CD14-positive monocyte (primary cell): ENCODE measurements around the gene PLCXD3. TPM values are rescaled to one million over a fixed set of nuclear protein-coding genes. Genes with fewer than 3 reads are reported as not detected.

Experiments
- DNase-seq, 3 donors: peaks; one replicate each; pipeline ENCODE4 v3.0.0-alpha.2; 2011 to 2022
- H2AFZ ChIP-seq: 2 replicates; pipeline ENCODE4 v1.6.0; 2012; ENCODE audit warnings: mild to moderate bottlenecking, low read depth, low read length, inconsistent platforms; ENCODE audit not compliant: insufficient read depth, poor library complexity, severe bottlenecking
- H3K27ac ChIP-seq, 2 donors: 1 replicate in 1 of 2; 2 replicates in 1 of 2; pipeline ENCODE4 v1.5.1; 2012 to 2013; ENCODE audit warnings: low read length in 2 of 2, control low read depth in 1 of 2, inconsistent platforms in 1 of 2, low read depth in 1 of 2, mild to moderate bottlenecking in 1 of 2
- H3K27me3 ChIP-seq, 2 donors: one replicate each; pipeline versions ENCODE4 v1.6.0 to v1.6.1; 2011 to 2013; ENCODE audit warnings: low read length in 2 of 2; ENCODE audit not compliant: control insufficient read depth in 2 of 2, insufficient read depth in 2 of 2
- H3K36me3 ChIP-seq, 2 donors: replicated peaks in 1 of 2; 1 replicate in 1 of 2; 2 replicates in 1 of 2; pipeline versions ENCODE4 v1.5.1 to v1.6.1; 2012 to 2013; ENCODE audit warnings: low read length in 2 of 2, control low read depth in 1 of 2, inconsistent platforms in 1 of 2, mild to moderate bottlenecking in 1 of 2; ENCODE audit not compliant: insufficient read depth in 2 of 2, control insufficient read depth in 1 of 2
- H3K4me1 ChIP-seq, 2 donors: 1 replicate in 1 of 2; 2 replicates in 1 of 2; pipeline versions ENCODE4 v1.5.1 to v1.6.1; 2012 to 2013; ENCODE audit warnings: low read length in 2 of 2, control low read depth in 1 of 2, inconsistent platforms in 1 of 2, mild to moderate bottlenecking in 1 of 2, moderate library complexity in 1 of 2; ENCODE audit not compliant: insufficient read depth in 2 of 2, control insufficient read depth in 1 of 2
- H3K4me2 ChIP-seq: replicated peaks from 2 replicates; pipeline ENCODE3; 2012; ENCODE audit warnings: low read length, moderate library complexity, mild to moderate bottlenecking; ENCODE audit not compliant: poor library complexity, severe bottlenecking; ENCODE audit errors: extremely low read depth
- H3K4me3 ChIP-seq, 3 experiments: fragments of 200-600 bp in 1 of 3; sonication (generic) in 1 of 3; replicated peaks in 1 of 3; 1 replicate in 2 of 3; 2 replicates in 1 of 3; pipeline ENCODE4 v1.5.1; 2011 to 2013; ENCODE audit warnings: low read length in 3 of 3, mild to moderate bottlenecking in 3 of 3, control low read depth in 2 of 3, low read depth in 2 of 3, inconsistent platforms in 1 of 3, moderate library complexity in 1 of 3
- H3K79me2 ChIP-seq: 2 replicates; pipeline ENCODE4 v1.6.0; 2012; ENCODE audit warnings: mild to moderate bottlenecking, control low read depth, inconsistent platforms, low read length, moderate library complexity; ENCODE audit not compliant: insufficient read depth
- H3K9ac ChIP-seq: 2 replicates; pipeline ENCODE4 v1.6.0; 2017; ENCODE audit warnings: low read length, mild to moderate bottlenecking; ENCODE audit not compliant: insufficient read depth, poor library complexity, severe bottlenecking
- H3K9me3 ChIP-seq, 2 donors: replicated peaks in 1 of 2; 1 replicate in 1 of 2; 2 replicates in 1 of 2; pipeline versions ENCODE4 v1.5.1 to v1.6.1; 2012 to 2013; ENCODE audit warnings: low read length in 2 of 2, control low read depth in 1 of 2; ENCODE audit not compliant: control insufficient read depth in 1 of 2, insufficient read depth in 1 of 2
- H4K20me1 ChIP-seq: 2 replicates; pipeline ENCODE4 v1.6.0; 2012; ENCODE audit warnings: mild to moderate bottlenecking, low read length, control low read depth, moderate library complexity; ENCODE audit not compliant: insufficient read depth
- H3K27ac Mint-ChIP-seq, 7 donors: one replicate each; pipeline ENCODE4 v1.8.0; 2020; ENCODE audit warnings: mild to moderate bottlenecking in 7 of 7, mixed read lengths in 7 of 7, moderate library complexity in 6 of 7, inconsistent platforms in 2 of 7
- H3K27me3 Mint-ChIP-seq, 3 donors: one replicate each; pipeline ENCODE4 v1.8.0; 2021 to 2022; ENCODE audit warnings: low read depth in 3 of 3, mild to moderate bottlenecking in 3 of 3, mixed read lengths in 3 of 3, moderate library complexity in 3 of 3, inconsistent platforms in 1 of 3
- H3K36me3 Mint-ChIP-seq, 2 donors: one replicate each; pipeline ENCODE4 v1.8.0; 2020; ENCODE audit warnings: mixed read lengths in 2 of 2, inconsistent platforms in 1 of 2, mild to moderate bottlenecking in 1 of 2
- H3K4me1 Mint-ChIP-seq: one replicate; pipeline ENCODE4 v1.8.0; 2020; ENCODE audit warnings: mild to moderate bottlenecking, mixed read lengths
- H3K4me3 Mint-ChIP-seq, 2 donors: one replicate each; pipeline ENCODE4 v1.8.0; 2020; ENCODE audit warnings: mild to moderate bottlenecking in 2 of 2, mixed read lengths in 2 of 2, moderate library complexity in 1 of 2
- H3K9me3 Mint-ChIP-seq, 7 donors: one replicate each; pipeline ENCODE4 v1.8.0; 2020 to 2022; ENCODE audit warnings: mixed read lengths in 7 of 7, mild to moderate bottlenecking in 6 of 7, moderate library complexity in 6 of 7, inconsistent platforms in 2 of 7
- CTCF ChIP-seq: fragments of 200-600 bp; IDR thresholded peaks from one replicate; pipeline ENCODE4 v1.8.0; 2022; ENCODE audit warnings: antibody characterized with exemption, mild to moderate bottlenecking
- WGBS: methylation state at CpG from one replicate; pipeline ENCODE4 v1.1.5; 2013; ENCODE audit warnings: missing lambda C conversion rate; ENCODE audit not compliant: insufficient coverage; 5-methylcytosine and 5-hydroxymethylcytosine counted together
- intact Hi-C, 2 donors: fragments of 100-400 bp; cut with micrococcal nuclease; formaldehyde crosslinking; loops; one replicate each; pipeline versions ENCODE4 v1.15.0 to v1.15.1; 2023
- polyA plus RNA-seq, 3 donors: library from polyadenylated mRNA; depleted of rRNA in 1 of 3; unstranded in 2 of 3; stranded (reverse) in 1 of 3; fragments of 300-500 nt in 2 of 3; fragments of >200 nt in 1 of 3; fragmentation: Illumina TruSeq in 2 of 3; gene quantifications; 1 replicate in 2 of 3; 2 replicates in 1 of 3; pipeline ENCODE4 v1.2.3, GENCODE V29; 2012 to 2021

Gene PLCXD3
- polyA plus RNA-seq, 3 donors = not detected

- no peak for DNase-seq
- Mint-ChIP-seq H3K4me1 (no peaks in the 10 kb centered on the region), H3K36me3 (no peaks in the 10 kb centered on the region), H3K27ac (no peak overlapping the region), H3K27me3 (no peaks in the 10 kb centered on the region), H3K4me3 (no peak overlapping the region), H3K9me3 (peaks cover 0 to 7% (median 3%) of the 10 kb centered on the region in 7 donors)
- Histone ChIP-seq H3K27me3 (no peaks in the 10 kb centered on the region), H3K4me1 (no peaks in the 10 kb centered on the region), H3K36me3 (no peaks in the 10 kb centered on the region), H3K4me2 (no peak overlapping the region), H2AFZ (no peak overlapping the region), H4K20me1 (no peaks in the 10 kb centered on the region), H3K9ac (no peak overlapping the region), H3K79me2 (no peaks in the 10 kb centered on the region), H3K4me3 (no peak overlapping the region), H3K9me3 (no peaks in the 10 kb centered on the region), H3K27ac (no peak overlapping the region)
- no CpG with 5 or more reads among the region's 2 CpGs for WGBS
- intact Hi-C loops = no loop called here
- no peak for TF ChIP-seq CTCF
Measured at GRCh38 chr5:41374631-41375030, 135.8 kb downstream of the PLCXD3 start.

GRCh38 chr5:41373230-41373629, 137.2 kb downstream of the PLCXD3 start:
- Histone ChIP-seq H3K4me1 (no peaks in the 10 kb centered on the region), H3K4me2 (no peak overlapping the region), H3K27ac (no peak overlapping the region), H3K4me3 (no peak overlapping the region), H3K36me3 (no peaks in the 10 kb centered on the region), H4K20me1 (no peaks in the 10 kb centered on the region), H2AFZ (no peak overlapping the region), H3K9ac (no peak overlapping the region), H3K9me3 (no peaks in the 10 kb centered on the region), H3K27me3 (no peaks in the 10 kb centered on the region), H3K79me2 (no peaks in the 10 kb centered on the region)
- Mint-ChIP-seq H3K27ac (no peak overlapping the region), H3K36me3 (no peaks in the 10 kb centered on the region), H3K27me3 (no peaks in the 10 kb centered on the region), H3K9me3 (peaks cover 0 to 7% (median 3%) of the 10 kb centered on the region in 7 donors), H3K4me3 (no peak overlapping the region), H3K4me1 (no peaks in the 10 kb centered on the region)
- TF ChIP-seq CTCF = no peak
- WGBS = 100% methylated on average over 1 of the region's 5 CpGs
- DNase-seq = no peak
- intact Hi-C loops = no loop called here
